CD14-positive monocyte (primary cell): Measurements from ENCODE around the gene GFPT2. TPM values are rescaled to one million over a fixed set of nuclear protein-coding genes. Genes with fewer than 3 reads are reported as not detected.

ENCODE experiments used
- DNase-seq, 3 donors: peaks; one replicate each; pipeline ENCODE4 v3.0.0-alpha.2; 2011 to 2022
- H2AFZ ChIP-seq: 2 replicates; pipeline ENCODE4 v1.6.0; 2012; ENCODE audit warnings: mild to moderate bottlenecking, low read depth, low read length, inconsistent platforms; ENCODE audit not compliant: insufficient read depth, poor library complexity, severe bottlenecking
- H3K27ac ChIP-seq, 2 donors: 1 replicate in 1 of 2; 2 replicates in 1 of 2; pipeline ENCODE4 v1.5.1; 2012 to 2013; ENCODE audit warnings: low read length in 2 of 2, control low read depth in 1 of 2, inconsistent platforms in 1 of 2, low read depth in 1 of 2, mild to moderate bottlenecking in 1 of 2
- H3K27me3 ChIP-seq, 2 donors: one replicate each; pipeline versions ENCODE4 v1.6.0 to v1.6.1; 2011 to 2013; ENCODE audit warnings: low read length in 2 of 2; ENCODE audit not compliant: control insufficient read depth in 2 of 2, insufficient read depth in 2 of 2
- H3K36me3 ChIP-seq, 2 donors: replicated peaks in 1 of 2; 1 replicate in 1 of 2; 2 replicates in 1 of 2; pipeline versions ENCODE4 v1.5.1 to v1.6.1; 2012 to 2013; ENCODE audit warnings: low read length in 2 of 2, control low read depth in 1 of 2, inconsistent platforms in 1 of 2, mild to moderate bottlenecking in 1 of 2; ENCODE audit not compliant: insufficient read depth in 2 of 2, control insufficient read depth in 1 of 2
- H3K4me1 ChIP-seq, 2 donors: 1 replicate in 1 of 2; 2 replicates in 1 of 2; pipeline versions ENCODE4 v1.5.1 to v1.6.1; 2012 to 2013; ENCODE audit warnings: low read length in 2 of 2, control low read depth in 1 of 2, inconsistent platforms in 1 of 2, mild to moderate bottlenecking in 1 of 2, moderate library complexity in 1 of 2; ENCODE audit not compliant: insufficient read depth in 2 of 2, control insufficient read depth in 1 of 2
- H3K4me2 ChIP-seq: replicated peaks from 2 replicates; pipeline ENCODE3; 2012; ENCODE audit warnings: low read length, moderate library complexity, mild to moderate bottlenecking; ENCODE audit not compliant: poor library complexity, severe bottlenecking; ENCODE audit errors: extremely low read depth
- H3K4me3 ChIP-seq, 3 experiments: fragments of 200-600 bp in 1 of 3; sonication (generic) in 1 of 3; replicated peaks in 1 of 3; 1 replicate in 2 of 3; 2 replicates in 1 of 3; pipeline ENCODE4 v1.5.1; 2011 to 2013; ENCODE audit warnings: low read length in 3 of 3, mild to moderate bottlenecking in 3 of 3, control low read depth in 2 of 3, low read depth in 2 of 3, inconsistent platforms in 1 of 3, moderate library complexity in 1 of 3
- H3K79me2 ChIP-seq: 2 replicates; pipeline ENCODE4 v1.6.0; 2012; ENCODE audit warnings: mild to moderate bottlenecking, control low read depth, inconsistent platforms, low read length, moderate library complexity; ENCODE audit not compliant: insufficient read depth
- H3K9ac ChIP-seq: 2 replicates; pipeline ENCODE4 v1.6.0; 2017; ENCODE audit warnings: low read length, mild to moderate bottlenecking; ENCODE audit not compliant: insufficient read depth, poor library complexity, severe bottlenecking
- H3K9me3 ChIP-seq, 2 donors: replicated peaks in 1 of 2; 1 replicate in 1 of 2; 2 replicates in 1 of 2; pipeline versions ENCODE4 v1.5.1 to v1.6.1; 2012 to 2013; ENCODE audit warnings: low read length in 2 of 2, control low read depth in 1 of 2; ENCODE audit not compliant: control insufficient read depth in 1 of 2, insufficient read depth in 1 of 2
- H4K20me1 ChIP-seq: 2 replicates; pipeline ENCODE4 v1.6.0; 2012; ENCODE audit warnings: mild to moderate bottlenecking, low read length, control low read depth, moderate library complexity; ENCODE audit not compliant: insufficient read depth
- H3K27ac Mint-ChIP-seq, 7 donors: one replicate each; pipeline ENCODE4 v1.8.0; 2020; ENCODE audit warnings: mild to moderate bottlenecking in 7 of 7, mixed read lengths in 7 of 7, moderate library complexity in 6 of 7, inconsistent platforms in 2 of 7
- H3K27me3 Mint-ChIP-seq, 3 donors: one replicate each; pipeline ENCODE4 v1.8.0; 2021 to 2022; ENCODE audit warnings: low read depth in 3 of 3, mild to moderate bottlenecking in 3 of 3, mixed read lengths in 3 of 3, moderate library complexity in 3 of 3, inconsistent platforms in 1 of 3
- H3K36me3 Mint-ChIP-seq, 2 donors: one replicate each; pipeline ENCODE4 v1.8.0; 2020; ENCODE audit warnings: mixed read lengths in 2 of 2, inconsistent platforms in 1 of 2, mild to moderate bottlenecking in 1 of 2
- H3K4me1 Mint-ChIP-seq: one replicate; pipeline ENCODE4 v1.8.0; 2020; ENCODE audit warnings: mild to moderate bottlenecking, mixed read lengths
- H3K4me3 Mint-ChIP-seq, 2 donors: one replicate each; pipeline ENCODE4 v1.8.0; 2020; ENCODE audit warnings: mild to moderate bottlenecking in 2 of 2, mixed read lengths in 2 of 2, moderate library complexity in 1 of 2
- H3K9me3 Mint-ChIP-seq, 7 donors: one replicate each; pipeline ENCODE4 v1.8.0; 2020 to 2022; ENCODE audit warnings: mixed read lengths in 7 of 7, mild to moderate bottlenecking in 6 of 7, moderate library complexity in 6 of 7, inconsistent platforms in 2 of 7
- WGBS: methylation state at CpG from one replicate; pipeline ENCODE4 v1.1.5; 2013; ENCODE audit warnings: missing lambda C conversion rate; ENCODE audit not compliant: insufficient coverage; 5-methylcytosine and 5-hydroxymethylcytosine counted together
- intact Hi-C, 2 donors: fragments of 100-400 bp; cut with micrococcal nuclease; formaldehyde crosslinking; loops; one replicate each; pipeline versions ENCODE4 v1.15.0 to v1.15.1; 2023
- polyA plus RNA-seq, 3 donors: library from polyadenylated mRNA; depleted of rRNA in 1 of 3; unstranded in 2 of 3; stranded (reverse) in 1 of 3; fragments of 300-500 nt in 2 of 3; fragments of >200 nt in 1 of 3; fragmentation: Illumina TruSeq in 2 of 3; gene quantifications; 1 replicate in 2 of 3; 2 replicates in 1 of 3; pipeline ENCODE4 v1.2.3, GENCODE V29; 2012 to 2021
- TF ChIP-seq, protein P1 (sequence below): fragments of 200-600 bp; IDR thresholded peaks from one replicate; pipeline ENCODE4 v1.8.0; 2022; ENCODE audit warnings: antibody characterized with exemption, mild to moderate bottlenecking

The GFPT2 gene
- polyA plus RNA-seq, 3 donors: not detected

DNA sequence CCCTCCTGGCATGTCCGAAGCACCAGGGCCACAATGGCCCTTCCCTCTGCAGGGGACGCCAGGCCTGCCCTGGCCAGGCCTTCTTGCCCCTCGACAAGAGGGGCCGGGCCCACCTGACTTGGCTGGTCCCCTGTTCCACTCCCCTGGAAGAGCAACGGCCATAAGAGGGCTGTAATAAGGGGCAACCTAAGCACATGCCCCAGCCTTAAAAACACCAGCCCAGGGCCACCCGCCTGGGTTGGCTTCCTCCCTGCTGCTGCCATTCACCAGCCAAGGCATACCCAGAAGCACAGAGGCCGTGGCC is 8.5 kb downstream of the GFPT2 start:
- H4K20me1 ChIP-seq: no peaks in the 10 kb centered on the region
- no peak overlapping the region for H3K27ac ChIP-seq
- H3K9me3 Mint-ChIP-seq: peaks cover 0 to 6% (median 0%) of the 10 kb centered on the region in 7 donors
- TF ChIP-seq, protein P1, sequence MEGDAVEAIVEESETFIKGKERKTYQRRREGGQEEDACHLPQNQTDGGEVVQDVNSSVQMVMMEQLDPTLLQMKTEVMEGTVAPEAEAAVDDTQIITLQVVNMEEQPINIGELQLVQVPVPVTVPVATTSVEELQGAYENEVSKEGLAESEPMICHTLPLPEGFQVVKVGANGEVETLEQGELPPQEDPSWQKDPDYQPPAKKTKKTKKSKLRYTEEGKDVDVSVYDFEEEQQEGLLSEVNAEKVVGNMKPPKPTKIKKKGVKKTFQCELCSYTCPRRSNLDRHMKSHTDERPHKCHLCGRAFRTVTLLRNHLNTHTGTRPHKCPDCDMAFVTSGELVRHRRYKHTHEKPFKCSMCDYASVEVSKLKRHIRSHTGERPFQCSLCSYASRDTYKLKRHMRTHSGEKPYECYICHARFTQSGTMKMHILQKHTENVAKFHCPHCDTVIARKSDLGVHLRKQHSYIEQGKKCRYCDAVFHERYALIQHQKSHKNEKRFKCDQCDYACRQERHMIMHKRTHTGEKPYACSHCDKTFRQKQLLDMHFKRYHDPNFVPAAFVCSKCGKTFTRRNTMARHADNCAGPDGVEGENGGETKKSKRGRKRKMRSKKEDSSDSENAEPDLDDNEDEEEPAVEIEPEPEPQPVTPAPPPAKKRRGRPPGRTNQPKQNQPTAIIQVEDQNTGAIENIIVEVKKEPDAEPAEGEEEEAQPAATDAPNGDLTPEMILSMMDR: no peak
- H3K36me3 ChIP-seq: no peaks in the 10 kb centered on the region
- no peak overlapping the region for H3K4me2 ChIP-seq
- peaks cover 6 to 39% (median 28%) of the 10 kb centered on the region in 3 donors for H3K27me3 Mint-ChIP-seq
- peaks cover 9% of the 10 kb centered on the region for H3K4me1 Mint-ChIP-seq
- H3K36me3 Mint-ChIP-seq: no peaks in the 10 kb centered on the region
- no peak overlapping the region for H2AFZ ChIP-seq
- intact Hi-C loops: no loop called here
- 99% methylated on average over 7 of the region's 7 CpGs for WGBS
- no peak overlapping the region for H3K4me3 Mint-ChIP-seq
- H3K4me1 ChIP-seq: peaks cover 5 to 7% of the 10 kb centered on the region in 2 donors
- H3K9ac ChIP-seq: no peak overlapping the region
- no peaks in the 10 kb centered on the region for H3K79me2 ChIP-seq
- H3K27ac Mint-ChIP-seq: no peak overlapping the region
- no peaks in the 10 kb centered on the region for H3K9me3 ChIP-seq
- DNase-seq: no peak
- H3K4me3 ChIP-seq: no peak overlapping the region
- peaks cover 0 to 14% of the 10 kb centered on the region in 2 donors for H3K27me3 ChIP-seq

DNA sequence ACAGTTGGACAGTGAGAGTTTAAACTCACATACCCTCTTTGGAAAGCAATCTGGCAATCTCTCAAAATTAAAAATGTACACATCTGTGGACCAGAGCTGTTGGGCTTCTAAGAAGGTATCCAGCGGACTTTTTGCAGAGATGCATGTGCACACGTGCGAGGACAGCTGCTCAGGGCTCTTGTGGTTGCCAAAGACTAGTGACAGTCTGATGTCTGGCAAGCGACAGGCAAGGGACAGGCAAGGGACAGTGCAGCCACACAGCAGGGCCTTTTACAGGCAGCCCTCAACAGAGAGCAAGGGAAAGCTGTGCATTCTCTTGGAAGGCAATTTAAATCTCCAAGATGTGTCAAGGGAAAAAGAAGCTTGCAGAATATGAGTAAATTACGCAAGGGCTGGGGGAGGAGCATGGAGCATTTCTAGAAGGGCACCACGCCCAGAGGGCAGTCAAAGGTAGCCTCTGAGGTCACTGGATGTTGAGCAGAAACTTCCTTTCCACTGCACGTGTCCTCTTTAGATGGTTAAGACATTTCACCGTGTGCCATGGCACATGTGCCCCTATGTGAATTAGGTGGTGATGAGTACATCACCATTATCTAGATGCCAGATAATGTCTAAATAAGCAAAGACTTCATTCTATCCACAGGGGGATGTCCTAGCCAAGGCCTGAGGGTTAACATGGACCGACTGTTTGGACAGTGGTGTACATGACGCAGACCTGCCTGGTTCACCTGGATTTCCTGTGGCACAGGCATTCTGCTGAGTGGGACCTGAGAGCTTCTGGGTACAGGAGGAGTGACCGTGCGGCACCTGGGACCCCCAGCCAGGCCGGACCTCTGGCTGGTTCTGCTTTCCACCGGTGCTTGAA is 9.1 kb downstream of the GFPT2 start:
- no peaks in the 10 kb centered on the region for H3K9me3 ChIP-seq
- no peak overlapping the region for H3K4me3 ChIP-seq
- no peaks in the 10 kb centered on the region for H3K36me3 ChIP-seq
- intact Hi-C loops: no loop called here
- Mint-ChIP-seq H3K27ac (no peak overlapping the region), H3K27me3 (peaks cover 6 to 36% (median 25%) of the 10 kb centered on the region in 3 donors), H3K4me3 (peak overlapping the region in 1 of 2 donors; percentile 28), H3K4me1 (peaks cover 9% of the 10 kb centered on the region), H3K9me3 (peaks cover 0 to 6% (median 0%) of the 10 kb centered on the region in 7 donors), H3K36me3 (no peaks in the 10 kb centered on the region)
- DNase-seq: peak; percentile 7 to 23 (median 14)
- no peak overlapping the region for H2AFZ ChIP-seq
- no peak overlapping the region for H3K4me2 ChIP-seq
- no peak overlapping the region for H3K27ac ChIP-seq
- H4K20me1 ChIP-seq: no peaks in the 10 kb centered on the region
- H3K27me3 ChIP-seq: peaks cover 0 to 9% of the 10 kb centered on the region in 2 donors
- 85% methylated on average over 12 of the region's 14 CpGs for WGBS
- peaks cover 5 to 7% of the 10 kb centered on the region in 2 donors for H3K4me1 ChIP-seq
- no peak overlapping the region for H3K9ac ChIP-seq
- no peaks in the 10 kb centered on the region for H3K79me2 ChIP-seq
- TF ChIP-seq, protein P1: no peak
